Liver (tissue), 9 donors: ENCODE data around the gene TRIM25. TPM values are rescaled to one million over a fixed set of nuclear protein-coding genes. Genes with fewer than 3 reads are reported as not detected.

Experiments used
- DNase-seq: peaks from one replicate; pipeline ENCODE4 v3.0.0-alpha.2; 2017; ENCODE audit warnings: low spot score
- H3K27ac ChIP-seq, 2 donors: one replicate each; pipeline ENCODE4 v1.7.0; 2013; ENCODE audit warnings: inconsistent platforms in 2 of 2, low read length in 2 of 2, control low read depth in 1 of 2, low read depth in 1 of 2, mild to moderate bottlenecking in 1 of 2
- H3K27me3 ChIP-seq, 4 donors: one replicate each; pipeline versions ENCODE4 v1.6.1 to v1.7.0; 2013; ENCODE audit warnings: low read length in 3 of 4, inconsistent platforms in 1 of 4, mild to moderate bottlenecking in 1 of 4, moderate library complexity in 1 of 4; ENCODE audit not compliant: control insufficient read depth in 4 of 4, insufficient read depth in 4 of 4
- H3K36me3 ChIP-seq, 4 donors: one replicate each; pipeline versions ENCODE4 v1.6.1 to v1.7.0; 2013; ENCODE audit warnings: low read length in 3 of 4, mild to moderate bottlenecking in 3 of 4, low read depth in 1 of 4, moderate library complexity in 1 of 4; ENCODE audit not compliant: control insufficient read depth in 4 of 4, insufficient read depth in 3 of 4
- H3K4me1 ChIP-seq, 4 donors: one replicate each; pipeline versions ENCODE4 v1.6.1 to v1.7.0; 2013; ENCODE audit warnings: low read length in 3 of 4, mild to moderate bottlenecking in 3 of 4, moderate library complexity in 1 of 4; ENCODE audit not compliant: control insufficient read depth in 4 of 4, insufficient read depth in 4 of 4
- H3K4me3 ChIP-seq, 3 donors: one replicate each; pipeline versions ENCODE4 v1.6.1 to v1.7.0; 2013; ENCODE audit warnings: low read length in 3 of 3, control low read depth in 1 of 3, low read depth in 1 of 3, mild to moderate bottlenecking in 1 of 3
- H3K9ac ChIP-seq, 2 donors: one replicate each; pipeline ENCODE4 v1.7.0; 2013; ENCODE audit warnings: low read length in 2 of 2, mild to moderate bottlenecking in 2 of 2, moderate library complexity in 2 of 2, control low read depth in 1 of 2, low read depth in 1 of 2
- H3K9me3 ChIP-seq, 4 donors: one replicate each; pipeline versions ENCODE4 v1.6.1 to v1.7.0; 2013; ENCODE audit warnings: low read length in 3 of 4; ENCODE audit not compliant: control insufficient read depth in 4 of 4
- CTCF ChIP-seq: fragments of 150-350 bp; IDR thresholded peaks from 2 replicates; pipeline ENCODE4 v1.5.1; 2017; ENCODE audit warnings: improper control_type of control experiment, low read depth, low read length; ENCODE audit not compliant: missing input control
- EGR1 ChIP-seq, 2 donors: IDR thresholded peaks; 2 replicates each; pipeline ENCODE4 v1.6.1; 2016 to 2018; ENCODE audit warnings: antibody characterized with exemption in 2 of 2, low read depth in 2 of 2
- FOXA1 ChIP-seq: IDR thresholded peaks from 2 replicates; pipeline ENCODE4 v1.6.1; 2016; ENCODE audit warnings: antibody characterized with exemption
- FOXA2 ChIP-seq: IDR thresholded peaks from 2 replicates; pipeline ENCODE4 v1.6.1; 2016; ENCODE audit warnings: antibody characterized with exemption
- GABPA ChIP-seq, 2 donors: IDR thresholded peaks in 1 of 2; conservative IDR thresholded peaks in 1 of 2; 2 replicates each; pipeline ENCODE4 v1.6.1; 2016; ENCODE audit warnings: antibody characterized with exemption in 2 of 2, mild to moderate bottlenecking in 1 of 2, moderate library complexity in 1 of 2
- HNF4A ChIP-seq, 2 donors: conservative IDR thresholded peaks; 2 replicates each; pipeline ENCODE4 v1.6.1; 2016; ENCODE audit warnings: antibody characterized with exemption in 2 of 2, mild to moderate bottlenecking in 2 of 2
- HNF4G ChIP-seq: IDR thresholded peaks from 2 replicates; pipeline ENCODE4 v1.6.1; 2016; ENCODE audit warnings: antibody characterized with exemption
- MAX ChIP-seq: IDR thresholded peaks from 2 replicates; pipeline ENCODE4 v1.6.1; 2016; ENCODE audit warnings: antibody characterized with exemption
- REST ChIP-seq: IDR thresholded peaks from 2 replicates; pipeline ENCODE4 v1.6.1; 2016; ENCODE audit warnings: antibody characterized with exemption, mild to moderate bottlenecking
- TAF1 ChIP-seq: conservative IDR thresholded peaks from 2 replicates; pipeline ENCODE4 v1.6.1; 2016; ENCODE audit warnings: antibody characterized with exemption, mild to moderate bottlenecking
- YY1 ChIP-seq: IDR thresholded peaks from 2 replicates; pipeline ENCODE4 v1.6.1; 2016; ENCODE audit warnings: antibody characterized with exemption, mild to moderate bottlenecking
- ZBTB33 ChIP-seq: IDR thresholded peaks from 2 replicates; pipeline ENCODE4 v1.6.1; 2016; ENCODE audit warnings: antibody characterized with exemption
- WGBS: extraction: QIAGEN DNeasy Blood & Tissue Kit; methylation state at CpG from one replicate; pipeline ENCODE4 v1.1.7; 2013; 5-methylcytosine and 5-hydroxymethylcytosine counted together
- polyA plus RNA-seq, 2 donors: library from polyadenylated mRNA; stranded (reverse) in 1 of 2; unstranded in 1 of 2; fragments of 200-250 nt in 1 of 2; fragments of >200 nt in 1 of 2; fragmentation: Nextera tagmentation in 1 of 2; extraction: Ambion mirVana in 1 of 2; gene quantifications; one replicate each; pipeline versions ENCODE4 v1.2.1 to v1.2.3, GENCODE V29; 2013 to 2015
- total RNA-seq, 2 donors: library from RNA; depleted of rRNA; stranded (reverse); fragments of >200 nt; gene quantifications; one replicate each; pipeline ENCODE4 v1.2.3, GENCODE V29; 2014
- donor health status: healthy.
- donor health status: healthy.
- donor health status: healthy.
- donor health status: healthy.
- donor health status: healthy.

TRIM25 gene
- total and polyA plus RNA-seq, 4 donors = 10.8 to 64.5 (median 15.6) TPM

GRCh38 chr17:56866496-56866895 is 47.4 kb downstream of the TRIM25 start:
- H3K9ac ChIP-seq = no peak overlapping the region
- no peak for DNase-seq
- peaks cover 1 to 13% (median 7%) of the 10 kb centered on the region in 4 donors for H3K36me3 ChIP-seq
- H3K4me1 ChIP-seq = peaks cover 1 to 14% (median 12%) of the 10 kb centered on the region in 4 donors
- no peaks in the 10 kb centered on the region for H3K9me3 ChIP-seq
- 36% methylated on average over 3 of the region's 3 CpGs for WGBS
- TF ChIP-seq MAX (no peak), EGR1 (IDR thresholded peaks at IDR 0.05; ENCODE audit: low read depth in 2 of 2) (no peak), FOXA2 (no peak), HNF4A (conservative IDR thresholded peaks at IDR 0.05) (no peak), YY1 (no peak)
- no peak overlapping the region for H3K4me3 ChIP-seq
- no peak overlapping the region for H3K27ac ChIP-seq
- no peaks in the 10 kb centered on the region for H3K27me3 ChIP-seq

GRCh38 chr17:56866076-56866475 is 47.8 kb downstream of the TRIM25 start:
- TF ChIP-seq FOXA2 = no peak
- no peak for TF ChIP-seq MAX
- TF ChIP-seq EGR1 (IDR thresholded peaks at IDR 0.05; ENCODE audit: low read depth in 2 of 2) = no peak
- TF ChIP-seq CTCF = no peak
- TF ChIP-seq HNF4G = no peak
- TF ChIP-seq HNF4A (conservative IDR thresholded peaks at IDR 0.05) = no peak
- no peak for TF ChIP-seq ZBTB33
- no peak for TF ChIP-seq FOXA1
- no peak for TF ChIP-seq GABPA (IDR thresholded peaks at IDR 0.05 in 1 of 2, conservative IDR thresholded peaks at IDR 0.05 in 1 of 2)
- TF ChIP-seq REST = no peak
- no peak for TF ChIP-seq TAF1
- TF ChIP-seq YY1 = no peak
- no peaks in the 10 kb centered on the region for H3K9me3 ChIP-seq
- no peaks in the 10 kb centered on the region for H3K27me3 ChIP-seq
- no peak overlapping the region for H3K27ac ChIP-seq
- H3K4me1 ChIP-seq = peaks cover 1 to 14% (median 12%) of the 10 kb centered on the region in 4 donors
- H3K9ac ChIP-seq = no peak overlapping the region
- 98% methylated on average over 5 of the region's 5 CpGs for WGBS
- H3K36me3 ChIP-seq = peaks cover 1 to 13% (median 7%) of the 10 kb centered on the region in 4 donors
- H3K4me3 ChIP-seq = no peak overlapping the region
- DNase-seq = no peak
